Lung (tissue), 12 donors: ENCODE results near the gene IGFBP7. TPM values are rescaled to one million over a fixed set of nuclear protein-coding genes. Genes with fewer than 3 reads are reported as not detected.

Source experiments
- ATAC-seq: fragments of 200-7000 bp; cut with Tn5 transposase; one replicate; pipeline ENCODE4 v1.9.1; 2020; ENCODE audit warnings: moderate number of reproducible peaks; ENCODE audit not compliant: insufficient read depth, low FRiP score
- DNase-seq, 3 donors: peaks; one replicate each; pipeline ENCODE4 v3.0.0-alpha.2; 2013 to 2017
- H3K27ac ChIP-seq, 2 donors: one replicate each; pipeline ENCODE4 v1.5.1; 2013; ENCODE audit warnings: mild to moderate bottlenecking in 2 of 2, moderate library complexity in 2 of 2, control low read depth in 1 of 2, inconsistent platforms in 1 of 2, low read depth in 1 of 2, low read length in 1 of 2
- H3K27me3 ChIP-seq, 3 donors: one replicate each; pipeline ENCODE4 v1.5.1; 2013; ENCODE audit warnings: low read length in 2 of 3; ENCODE audit not compliant: control insufficient read depth in 3 of 3, insufficient read depth in 3 of 3
- H3K36me3 ChIP-seq, 4 donors: one replicate each; pipeline ENCODE4 v1.5.1; 2013; ENCODE audit warnings: low read length in 4 of 4, mild to moderate bottlenecking in 1 of 4, moderate library complexity in 1 of 4; ENCODE audit not compliant: control insufficient read depth in 4 of 4, insufficient read depth in 4 of 4
- H3K4me1 ChIP-seq, 5 donors: one replicate each; pipeline ENCODE4 v1.5.1; 2013; ENCODE audit warnings: low read length in 5 of 5, mild to moderate bottlenecking in 2 of 5, moderate library complexity in 1 of 5; ENCODE audit not compliant: control insufficient read depth in 5 of 5, insufficient read depth in 5 of 5
- H3K4me3 ChIP-seq: one replicate; pipeline ENCODE4 v1.5.1; 2013; ENCODE audit warnings: mild to moderate bottlenecking, control low read depth, moderate library complexity
- H3K9ac ChIP-seq, 2 donors: one replicate each; pipeline ENCODE4 v1.5.1; 2013; ENCODE audit warnings: low read length in 2 of 2, control low read depth in 1 of 2; ENCODE audit not compliant: insufficient read depth in 1 of 2
- H3K9me3 ChIP-seq, 4 donors: one replicate each; pipeline ENCODE4 v1.5.1; 2013; ENCODE audit warnings: low read length in 3 of 4, mild to moderate bottlenecking in 1 of 4, moderate library complexity in 1 of 4; ENCODE audit not compliant: control insufficient read depth in 4 of 4, insufficient read depth in 3 of 4
- CTCF ChIP-seq: IDR thresholded peaks from 2 replicates; pipeline ENCODE4 v1.5.1; 2012; ENCODE audit warnings: mild to moderate bottlenecking; ENCODE audit errors: control extremely low read depth, extremely low read depth
- WGBS, 2 donors: extraction: QIAGEN DNeasy Blood & Tissue Kit; methylation state at CpG; one replicate each; pipeline ENCODE4 v1.1.7; 2013; 5-methylcytosine and 5-hydroxymethylcytosine counted together
- polyA plus RNA-seq, 2 donors: library from polyadenylated mRNA; stranded (reverse); fragments of 200-250 nt; gene quantifications; one replicate each; pipeline ENCODE4 v1.2.1, GENCODE V29; 2013
- total RNA-seq, 2 donors: library from RNA; depleted of rRNA in 1 of 2; stranded (reverse); fragments of >200 nt in 1 of 2; gene quantifications; one replicate each; pipeline ENCODE4 v1.2.1, GENCODE V29; 2014 to 2021
- donor health status: control.
- donor health status: control.
- donor health status: Bipolar disorder and iron deficiency.
- donor health status: healthy.
- donor health status: DM: yes; HTN: yes; CAD: no.

The IGFBP7 gene
- total and polyA plus RNA-seq, 4 donors = 212 to 517 (median 399) TPM

- Histone ChIP-seq H3K36me3 (peaks cover 12 to 33% (median 15%) of the 10 kb centered on the region in 4 donors), H3K4me1 (peaks cover 0 to 5% (median 0%) of the 10 kb centered on the region in 5 donors), H3K9ac (no peak overlapping the region), H3K4me3 (no peak overlapping the region), H3K9me3 (no peaks in the 10 kb centered on the region), H3K27me3 (no peaks in the 10 kb centered on the region), H3K27ac (peak overlapping the region in 1 of 2 donors; percentile 50)
- DNase-seq = no peak
- TF ChIP-seq CTCF = no peak
- no peak for ATAC-seq
- 89 to 91% methylated on average over 3 of the region's 3 CpGs for WGBS, 2 donors
These were observed 75.7 kb downstream of the IGFBP7 start for GRCh38 chr4:57034520-57034919.

- no peak overlapping the region for H3K4me3 ChIP-seq
- H3K27ac ChIP-seq = no peak overlapping the region
- WGBS, 2 donors = 91 to 93% methylated on average over 4 of the region's 4 CpGs
- no peak for DNase-seq
- TF ChIP-seq CTCF = no peak
- H3K27me3 ChIP-seq = no peaks in the 10 kb centered on the region
- H3K9ac ChIP-seq = no peak overlapping the region
- peaks cover 0 to 20% (median 0%) of the 10 kb centered on the region in 5 donors for H3K4me1 ChIP-seq
- no peak for ATAC-seq
- H3K9me3 ChIP-seq = no peaks in the 10 kb centered on the region
- H3K36me3 ChIP-seq = peaks cover 19 to 58% (median 38%) of the 10 kb centered on the region in 4 donors
These were observed 87.1 kb downstream of the IGFBP7 start for GRCh38 chr4:57023104-57023503.

- Histone ChIP-seq H3K9me3 (no peaks in the 10 kb centered on the region), H3K4me3 (no peak overlapping the region), H3K4me1 (peaks cover 0 to 20% (median 0%) of the 10 kb centered on the region in 5 donors), H3K27ac (no peak overlapping the region), H3K36me3 (peaks cover 17 to 67% (median 45%) of the 10 kb centered on the region in 4 donors), H3K9ac (no peak overlapping the region), H3K27me3 (no peaks in the 10 kb centered on the region)
- TF ChIP-seq CTCF = no peak
- WGBS, 2 donors = 74 to 89% methylated on average over 5 of the region's 5 CpGs
- DNase-seq (no peak), ATAC-seq (no peak)
These were observed 89.6 kb downstream of the IGFBP7 start for GRCh38 chr4:57020467-57021101.

GRCh38 chr4:57018980-57019379, 91.2 kb downstream of the IGFBP7 start:
- Histone ChIP-seq H3K4me3 (no peak overlapping the region), H3K9ac (no peak overlapping the region), H3K36me3 (peaks cover 17 to 59% (median 40%) of the 10 kb centered on the region in 4 donors), H3K9me3 (no peaks in the 10 kb centered on the region), H3K27me3 (no peaks in the 10 kb centered on the region), H3K4me1 (peaks cover 0 to 20% (median 0%) of the 10 kb centered on the region in 5 donors), H3K27ac (peak overlapping the region in 1 of 2 donors; percentile 29)
- DNase-seq (peak in 2 of 3 donors; percentile 25 to 29), ATAC-seq (no peak)
- TF ChIP-seq CTCF = no peak
